ENCODE data around the gene TMPRSS13. TPM values are rescaled to one million over a fixed set of nuclear protein-coding genes. Genes with fewer than 3 reads are reported as not detected.

TMPRSS13 gene
- polyA plus RNA-seq, 3 donors = 0.17 to 2.4 (median 0.37) TPM

GRCh38 chr11:117900121-117900648 is 29.0 kb downstream of the TMPRSS13 start:
- Histone ChIP-seq H3K4me3 (replicated peaks in 1 of 3; ENCODE audit: low read depth in 2 of 3, low read length in 3 of 3) (peak overlapping the region in 1 of 3 experiments; percentile 18), H3K4me2 (replicated peaks; ENCODE audit: extremely low read depth, low read length, poor library complexity, severe bottlenecking) (peak overlapping the region; percentile 43), H3K9ac (ENCODE audit: insufficient read depth, low read length, poor library complexity, severe bottlenecking) (no peak overlapping the region), H3K4me1 (ENCODE audit: control insufficient read depth in 1 of 2, insufficient read depth in 2 of 2, low read length in 2 of 2) (peaks cover 15 to 20% of the 10 kb centered on the region in 2 donors), H2AFZ (ENCODE audit: insufficient read depth, low read depth, low read length, poor library complexity, severe bottlenecking) (peak overlapping the region; percentile 3), H3K36me3 (replicated peaks in 1 of 2; ENCODE audit: control insufficient read depth in 1 of 2, insufficient read depth in 2 of 2, low read length in 2 of 2) (no peaks in the 10 kb centered on the region), H4K20me1 (ENCODE audit: insufficient read depth, low read length) (no peaks in the 10 kb centered on the region), H3K27me3 (ENCODE audit: control insufficient read depth in 2 of 2, insufficient read depth in 2 of 2, low read length in 2 of 2) (no peaks in the 10 kb centered on the region), H3K27ac (ENCODE audit: low read depth in 1 of 2, low read length in 2 of 2) (peak overlapping the region; percentile 43 to 57), H3K9me3 (replicated peaks in 1 of 2; ENCODE audit: control insufficient read depth in 1 of 2, insufficient read depth in 1 of 2, low read length in 2 of 2) (no peaks in the 10 kb centered on the region), H3K79me2 (ENCODE audit: insufficient read depth, low read length) (no peaks in the 10 kb centered on the region)
- Mint-ChIP-seq H3K36me3 (no peaks in the 10 kb centered on the region), H3K27me3 (ENCODE audit: low read depth in 3 of 3) (peaks cover 0 to 3% (median 2%) of the 10 kb centered on the region in 3 donors), H3K27ac (peak overlapping the region; percentile 28 to 82 (median 71)), H3K9me3 (peaks cover 0 to 1% (median 0%) of the 10 kb centered on the region in 7 donors), H3K4me1 (peaks cover 21% of the 10 kb centered on the region), H3K4me3 (no peak overlapping the region)
- WGBS (ENCODE audit: insufficient coverage) = 35% methylated on average over 3 of the region's 4 CpGs
- TF ChIP-seq, protein P1, sequence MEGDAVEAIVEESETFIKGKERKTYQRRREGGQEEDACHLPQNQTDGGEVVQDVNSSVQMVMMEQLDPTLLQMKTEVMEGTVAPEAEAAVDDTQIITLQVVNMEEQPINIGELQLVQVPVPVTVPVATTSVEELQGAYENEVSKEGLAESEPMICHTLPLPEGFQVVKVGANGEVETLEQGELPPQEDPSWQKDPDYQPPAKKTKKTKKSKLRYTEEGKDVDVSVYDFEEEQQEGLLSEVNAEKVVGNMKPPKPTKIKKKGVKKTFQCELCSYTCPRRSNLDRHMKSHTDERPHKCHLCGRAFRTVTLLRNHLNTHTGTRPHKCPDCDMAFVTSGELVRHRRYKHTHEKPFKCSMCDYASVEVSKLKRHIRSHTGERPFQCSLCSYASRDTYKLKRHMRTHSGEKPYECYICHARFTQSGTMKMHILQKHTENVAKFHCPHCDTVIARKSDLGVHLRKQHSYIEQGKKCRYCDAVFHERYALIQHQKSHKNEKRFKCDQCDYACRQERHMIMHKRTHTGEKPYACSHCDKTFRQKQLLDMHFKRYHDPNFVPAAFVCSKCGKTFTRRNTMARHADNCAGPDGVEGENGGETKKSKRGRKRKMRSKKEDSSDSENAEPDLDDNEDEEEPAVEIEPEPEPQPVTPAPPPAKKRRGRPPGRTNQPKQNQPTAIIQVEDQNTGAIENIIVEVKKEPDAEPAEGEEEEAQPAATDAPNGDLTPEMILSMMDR (IDR thresholded peaks at IDR 0.05) = no peak
- DNase-seq = peak; percentile 41 to 59 (median 41)
- intact Hi-C loops (cut with micrococcal nuclease) = loop anchor here (2.0 to 10.0 kb wide), 3 partner anchors 45 to 78 kb away; partner anchors contain the start of gene FXYD2 (in 1 of the 2)

- no peaks in the 10 kb centered on the region for H3K36me3 ChIP-seq (replicated peaks in 1 of 2; ENCODE audit: control insufficient read depth in 1 of 2, insufficient read depth in 2 of 2, low read length in 2 of 2)
- no peaks in the 10 kb centered on the region for H4K20me1 ChIP-seq (ENCODE audit: insufficient read depth, low read length)
- no peaks in the 10 kb centered on the region for H3K36me3 Mint-ChIP-seq
- H3K27ac ChIP-seq (ENCODE audit: low read depth in 1 of 2, low read length in 2 of 2) = no peak overlapping the region
- H2AFZ ChIP-seq (ENCODE audit: insufficient read depth, low read depth, low read length, poor library complexity, severe bottlenecking) = no peak overlapping the region
- no peak overlapping the region for H3K4me3 ChIP-seq (replicated peaks in 1 of 3; ENCODE audit: low read depth in 2 of 3, low read length in 3 of 3)
- H3K4me2 ChIP-seq (replicated peaks; ENCODE audit: extremely low read depth, low read length, poor library complexity, severe bottlenecking) = no peak overlapping the region
- 91% methylated on average over 3 of the region's 4 CpGs for WGBS (ENCODE audit: insufficient coverage)
- no peak overlapping the region for H3K9ac ChIP-seq (ENCODE audit: insufficient read depth, low read length, poor library complexity, severe bottlenecking)
- DNase-seq = no peak
- peaks cover 21% of the 10 kb centered on the region for H3K4me1 Mint-ChIP-seq
- TF ChIP-seq, protein P1 (IDR thresholded peaks at IDR 0.05) = no peak
- no peaks in the 10 kb centered on the region for H3K9me3 ChIP-seq (replicated peaks in 1 of 2; ENCODE audit: control insufficient read depth in 1 of 2, insufficient read depth in 1 of 2, low read length in 2 of 2)
- no peak overlapping the region for H3K27ac Mint-ChIP-seq
- H3K4me1 ChIP-seq (ENCODE audit: control insufficient read depth in 1 of 2, insufficient read depth in 2 of 2, low read length in 2 of 2) = peaks cover 15 to 20% of the 10 kb centered on the region in 2 donors
- intact Hi-C loops (cut with micrococcal nuclease) = no loop called here
- H3K79me2 ChIP-seq (ENCODE audit: insufficient read depth, low read length) = no peaks in the 10 kb centered on the region
- H3K9me3 Mint-ChIP-seq = peaks cover 0 to 1% (median 0%) of the 10 kb centered on the region in 7 donors
- H3K4me3 Mint-ChIP-seq = peak overlapping the region in 1 of 2 donors; percentile 23
- H3K27me3 ChIP-seq (ENCODE audit: control insufficient read depth in 2 of 2, insufficient read depth in 2 of 2, low read length in 2 of 2) = no peaks in the 10 kb centered on the region
- H3K27me3 Mint-ChIP-seq (ENCODE audit: low read depth in 3 of 3) = peaks cover 0 to 3% (median 2%) of the 10 kb centered on the region in 3 donors
Observed at GRCh38 chr11:117898059-117898458, 31.1 kb downstream of the TMPRSS13 start.
